OCI-LY7 (cell line): ENCODE measurements around the gene EVA1C. TPM values are rescaled to one million over a fixed set of nuclear protein-coding genes. Genes with fewer than 3 reads are reported as not detected.
A peak's percentile ranks its signal among the peaks of the same experiment; 100 is the strongest.

Experiments used
- BruUV-seq: library from RNA; stranded (reverse); fragments of 400-500 nt; replicated peaks from 2 replicates; lab custom pipeline; 2021; lab: Mats Ljungman, UMichigan
- CTCF ChIA-PET: fragments of 300-600 bp; sonication (Branson Sonifier 250); formaldehyde crosslinking; loops from one replicate; lab custom pipeline; 2022; ENCODE audit warnings: antibody characterized with exemption; ENCODE audit not compliant: unreplicated experiment; lab: Charles Lee
- POLR2A ChIA-PET: fragments of 300-600 bp; sonication (Branson Sonifier 250); formaldehyde crosslinking; loops from one replicate; lab custom pipeline; 2022; ENCODE audit warnings: antibody characterized with exemption; lab: Charles Lee
- DNase-seq: peaks from one replicate; pipeline ENCODE4 v3.0.0-alpha.2; 2015; ENCODE audit warnings: low spot score
- H2AFZ ChIP-seq: fragments of 200-600 bp; sonication (generic), shearing (Covaris generic); 2 replicates; pipeline ENCODE4 v1.6.1; 2014; ENCODE audit warnings: mild to moderate bottlenecking, antibody characterized with exemption, low read length, moderate library complexity
- H3K27ac ChIP-seq: fragments of 200-600 bp; sonication (generic); 2 replicates; pipeline ENCODE4 v1.5.1; 2014; ENCODE audit warnings: mixed run types, low read depth, mild to moderate bottlenecking, moderate library complexity, low read length, inconsistent platforms; ENCODE audit not compliant: poor library complexity, severe bottlenecking
- H3K36me3 ChIP-seq: fragments of 200-600 bp; sonication (generic); 2 replicates; pipeline ENCODE4 v1.6.1; 2014; ENCODE audit warnings: mild to moderate bottlenecking, antibody characterized with exemption, low read length, moderate library complexity, mixed read lengths; ENCODE audit not compliant: insufficient read depth
- H3K4me1 ChIP-seq: fragments of 200-600 bp; sonication (generic); 2 replicates; pipeline ENCODE4 v1.5.1; 2014; ENCODE audit warnings: mild to moderate bottlenecking, low read length; ENCODE audit not compliant: insufficient read depth, poor library complexity, severe bottlenecking
- H3K4me2 ChIP-seq: fragments of 200-600 bp; sonication (generic); 2 replicates; pipeline ENCODE4 v1.6.1; 2014; ENCODE audit warnings: mild to moderate bottlenecking, low read length
- H3K4me3 ChIP-seq: fragments of 200-600 bp; sonication (generic); 2 replicates; pipeline ENCODE4 v1.5.1; 2014; ENCODE audit warnings: mild to moderate bottlenecking, low read depth, low read length; ENCODE audit not compliant: poor library complexity, severe bottlenecking
- H3K79me2 ChIP-seq: fragments of 200-600 bp; sonication (generic); 2 replicates; pipeline ENCODE4 v1.6.1; 2016; ENCODE audit warnings: low read depth, mild to moderate bottlenecking, low read length, moderate library complexity, mixed read lengths; ENCODE audit not compliant: insufficient read depth
- H3K9me2 ChIP-seq: fragments of 200-600 bp; sonication (generic); 2 replicates; pipeline ENCODE4 v1.6.1; 2016; ENCODE audit warnings: mild to moderate bottlenecking, low read length, mixed read lengths; ENCODE audit not compliant: insufficient read depth
- H3K9me3 ChIP-seq: fragments of 200-600 bp; sonication (generic); 2 replicates; pipeline ENCODE4 v1.6.1; 2014; ENCODE audit warnings: mild to moderate bottlenecking, mixed run types, low read length, mixed read lengths
- H4K20me1 ChIP-seq: fragments of 200-600 bp; sonication (generic); 2 replicates; pipeline ENCODE4 v1.6.1; 2014; ENCODE audit warnings: mild to moderate bottlenecking, antibody characterized with exemption, low read length, moderate library complexity, mixed read lengths; ENCODE audit not compliant: insufficient read depth
- EZH2phosphoT487 ChIP-seq: fragments of 200-600 bp; sonication (generic); IDR thresholded peaks from 2 replicates; pipeline ENCODE4 v1.6.1; 2018; ENCODE audit warnings: low read depth, borderline replicate concordance, mild to moderate bottlenecking, mixed run types, antibody characterized with exemption, low read length, moderate library complexity, mixed read lengths
- intact Hi-C: fragments of 100-400 bp; cut with micrococcal nuclease; formaldehyde crosslinking; loops from one replicate; pipeline ENCODE4 v1.10.0; 2022; ENCODE audit not compliant: unreplicated experiment
- total RNA-seq, 2 experiments: library from RNA; depleted of rRNA in 1 of 2; stranded (reverse); fragments of >200 nt in 1 of 2; shearing (Covaris generic) in 1 of 2; gene quantifications; 2 replicates each; pipeline ENCODE4 v1.2.3, GENCODE V29; 2014 to 2022
- TF ChIP-seq, protein P1 (sequence below): fragments of 200-600 bp; sonication (generic); conservative IDR thresholded peaks from 2 replicates; pipeline ENCODE4 v1.5.1; 2014; ENCODE audit warnings: mild to moderate bottlenecking, antibody characterized with exemption, low read length, moderate library complexity, mixed read lengths

Gene EVA1C
- total RNA-seq, 2 experiments from 2014 or later, result not detected

GRCh38 chr21:32377991-32378390 lies 34.5 kb upstream of the EVA1C start:
- H4K20me1 ChIP-seq, result no peaks in the 10 kb centered on the region; the same call in 1 of the 2 replicates
- H3K9me2 ChIP-seq, result no peaks in the 10 kb centered on the region
- H3K9me3 ChIP-seq, result no peaks in the 10 kb centered on the region
- no peaks in the 10 kb centered on the region for H3K79me2 ChIP-seq
- no peak overlapping the region for H3K4me2 ChIP-seq
- POLR2A ChIA-PET, result no interaction called here
- no peak for DNase-seq
- intact Hi-C loops, result no loop called here
- H3K4me3 ChIP-seq, result no peak overlapping the region
- no TSS peak for BruUV-seq
- H2AFZ ChIP-seq, result no peak overlapping the region
- CTCF ChIA-PET, result no interaction called here
- no peak overlapping the region for H3K27ac ChIP-seq
- no peaks in the 10 kb centered on the region for H3K4me1 ChIP-seq
- TF ChIP-seq EZH2phosphoT487, result no peak
- peaks cover 100% of the 10 kb centered on the region for H3K36me3 ChIP-seq

- H3K4me2 ChIP-seq, result no peak overlapping the region
- intact Hi-C loops, result no loop called here
- H3K4me3 ChIP-seq, result no peak overlapping the region
- H3K27ac ChIP-seq, result no peak overlapping the region
- TF ChIP-seq, protein P1, sequence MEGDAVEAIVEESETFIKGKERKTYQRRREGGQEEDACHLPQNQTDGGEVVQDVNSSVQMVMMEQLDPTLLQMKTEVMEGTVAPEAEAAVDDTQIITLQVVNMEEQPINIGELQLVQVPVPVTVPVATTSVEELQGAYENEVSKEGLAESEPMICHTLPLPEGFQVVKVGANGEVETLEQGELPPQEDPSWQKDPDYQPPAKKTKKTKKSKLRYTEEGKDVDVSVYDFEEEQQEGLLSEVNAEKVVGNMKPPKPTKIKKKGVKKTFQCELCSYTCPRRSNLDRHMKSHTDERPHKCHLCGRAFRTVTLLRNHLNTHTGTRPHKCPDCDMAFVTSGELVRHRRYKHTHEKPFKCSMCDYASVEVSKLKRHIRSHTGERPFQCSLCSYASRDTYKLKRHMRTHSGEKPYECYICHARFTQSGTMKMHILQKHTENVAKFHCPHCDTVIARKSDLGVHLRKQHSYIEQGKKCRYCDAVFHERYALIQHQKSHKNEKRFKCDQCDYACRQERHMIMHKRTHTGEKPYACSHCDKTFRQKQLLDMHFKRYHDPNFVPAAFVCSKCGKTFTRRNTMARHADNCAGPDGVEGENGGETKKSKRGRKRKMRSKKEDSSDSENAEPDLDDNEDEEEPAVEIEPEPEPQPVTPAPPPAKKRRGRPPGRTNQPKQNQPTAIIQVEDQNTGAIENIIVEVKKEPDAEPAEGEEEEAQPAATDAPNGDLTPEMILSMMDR, result no peak
- no peak for TF ChIP-seq EZH2phosphoT487
- CTCF ChIA-PET, result no interaction called here
- H2AFZ ChIP-seq, result no peak overlapping the region
- H3K9me2 ChIP-seq, result no peaks in the 10 kb centered on the region
- BruUV-seq, result no TSS peak
- DNase-seq, result no peak
- H3K36me3 ChIP-seq, result peaks cover 100% of the 10 kb centered on the region
- POLR2A ChIA-PET, result interaction anchor here (0.5 kb wide), 1 partner anchor 667 kb away, joined by 4 read pairs; no protein-coding TSS in a partner anchor
- H3K9me3 ChIP-seq, result no peaks in the 10 kb centered on the region
- no peaks in the 10 kb centered on the region for H3K4me1 ChIP-seq
- H3K79me2 ChIP-seq, result no peaks in the 10 kb centered on the region
- H4K20me1 ChIP-seq, result no peaks in the 10 kb centered on the region; the same call in none of the 2 replicates
Measured at GRCh38 chr21:32378956-32379355, 33.5 kb upstream of the EVA1C start.

DNA sequence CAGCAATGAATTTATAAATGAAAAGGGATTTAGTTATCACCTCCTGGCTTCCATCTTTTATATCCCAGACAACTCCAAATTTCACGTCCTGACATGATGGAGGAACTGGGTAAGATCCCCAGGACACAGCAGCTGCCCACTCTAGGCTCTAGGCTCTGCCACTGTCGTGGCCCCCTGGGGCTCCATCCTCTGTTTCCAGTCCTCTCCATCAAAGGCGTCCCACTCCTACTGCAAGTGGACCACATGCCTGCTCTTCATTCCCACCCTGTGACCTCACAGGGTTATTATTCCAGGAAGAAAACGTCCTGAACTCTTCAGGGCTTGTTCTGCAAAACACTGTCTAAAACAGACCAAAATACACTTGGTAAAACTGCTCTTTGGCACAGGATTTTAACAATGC lies 31.6 kb upstream of the EVA1C start:
- TSS peak; percentile 18 for BruUV-seq
- H3K36me3 ChIP-seq, result peaks cover 96% of the 10 kb centered on the region
- TF ChIP-seq, protein P1, result no peak
- TF ChIP-seq EZH2phosphoT487, result no peak

More for the DNA sequence above, 31.6 kb upstream of the EVA1C start:
- Histone ChIP-seq H3K4me3 (no peak overlapping the region), H3K9me2 (no peaks in the 10 kb centered on the region), H3K4me2 (no peak overlapping the region), H3K4me1 (no peaks in the 10 kb centered on the region), H3K79me2 (peaks cover 2% of the 10 kb centered on the region; the same call in 1 of the 2 replicates), H3K27ac (no peak overlapping the region), H2AFZ (no peak overlapping the region), H3K9me3 (no peaks in the 10 kb centered on the region), H4K20me1 (no peaks in the 10 kb centered on the region; the same call in none of the 2 replicates)
- ChIA-PET CTCF (no interaction called here), POLR2A (no interaction called here)
- DNase-seq, result no peak
- intact Hi-C loops, result no loop called here
